ENCODE measurements around the gene PTPRN2.
"Not testable (repeated sequence)": the region's sequence is repeated elsewhere in the genome, so short reads cannot be mapped to it uniquely, and the experiment has no call there.

Gene PTPRN2

DNA sequence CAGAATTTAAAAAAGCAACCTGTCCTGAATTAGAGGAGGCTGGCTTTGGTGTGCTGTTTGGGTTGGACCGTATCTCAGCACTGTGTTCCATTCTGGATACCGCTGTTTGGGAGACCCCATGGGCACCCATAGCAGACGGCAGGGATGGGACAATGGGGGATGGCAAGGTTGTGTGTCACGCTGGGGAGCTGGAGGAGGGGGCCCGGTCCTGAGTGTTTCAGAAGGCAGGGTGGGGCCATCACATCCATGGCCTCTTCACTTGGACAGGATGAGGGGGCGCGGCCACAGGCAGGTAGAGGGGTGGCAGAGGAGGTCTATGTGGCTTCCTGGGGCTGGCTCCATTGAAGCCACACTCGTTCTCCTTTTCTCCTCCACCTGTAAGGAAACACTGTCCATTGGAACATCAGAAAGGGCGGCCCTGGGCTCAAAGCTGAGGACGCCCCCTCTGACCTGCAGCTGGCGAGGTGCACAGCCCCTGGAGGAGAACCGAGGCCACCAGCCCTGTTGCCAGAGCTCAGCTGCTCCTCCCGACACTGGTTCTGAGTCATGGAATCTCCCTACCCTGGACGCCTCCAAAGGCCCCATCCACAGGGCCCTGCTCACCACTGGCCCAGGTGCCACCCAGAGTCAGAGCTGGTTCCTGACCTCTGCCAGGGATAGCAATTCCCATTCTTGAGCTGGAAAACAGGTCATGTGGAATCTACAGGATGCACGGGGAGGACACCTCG lies 663.6 kb downstream of the PTPRN2 start:
- no peaks in the 10 kb centered on the region for H3K4me1 ChIP-seq (ENCODE audit: control insufficient read depth, insufficient read depth, low read length)
- no peaks in the 10 kb centered on the region for H3K27me3 ChIP-seq (ENCODE audit: control insufficient read depth, insufficient read depth, low read length)
- H3K9ac ChIP-seq (ENCODE audit: low read length) = no peak overlapping the region
- H3K4me3 ChIP-seq (ENCODE audit: low read length) = no peak overlapping the region
- no peaks in the 10 kb centered on the region for H3K9me3 ChIP-seq (ENCODE audit: control insufficient read depth, low read length)
- no peaks in the 10 kb centered on the region for H3K36me3 ChIP-seq (ENCODE audit: control insufficient read depth, insufficient read depth, low read length)

- Histone ChIP-seq H3K36me3 (ENCODE audit: control insufficient read depth, insufficient read depth, low read length) (no peaks in the 10 kb centered on the region), H3K9me3 (ENCODE audit: control insufficient read depth, low read length) (no peaks in the 10 kb centered on the region), H3K27me3 (ENCODE audit: control insufficient read depth, insufficient read depth, low read length) (no peaks in the 10 kb centered on the region), H3K9ac (ENCODE audit: low read length) (no peak overlapping the region), H3K4me3 (ENCODE audit: low read length) (no peak overlapping the region), H3K4me1 (ENCODE audit: control insufficient read depth, insufficient read depth, low read length) (no peaks in the 10 kb centered on the region)
These were observed 665.0 kb downstream of the PTPRN2 start for GRCh38 chr7:157922576-157922975.

- no peaks in the 10 kb centered on the region for H3K27me3 ChIP-seq (ENCODE audit: control insufficient read depth, insufficient read depth, low read length)
- no peaks in the 10 kb centered on the region for H3K4me1 ChIP-seq (ENCODE audit: control insufficient read depth, insufficient read depth, low read length)
- no peaks in the 10 kb centered on the region for H3K36me3 ChIP-seq (ENCODE audit: control insufficient read depth, insufficient read depth, low read length)
- H3K9me3 ChIP-seq (ENCODE audit: control insufficient read depth, low read length) = no peaks in the 10 kb centered on the region
- no peak overlapping the region for H3K4me3 ChIP-seq (ENCODE audit: low read length)
- H3K9ac ChIP-seq (ENCODE audit: low read length) = no peak overlapping the region
These were observed 669.1 kb downstream of the PTPRN2 start for GRCh38 chr7:157918326-157919080.

GRCh38 chr7:157916946-157917640 lies 670.5 kb downstream of the PTPRN2 start:
- Histone ChIP-seq H3K27me3 (ENCODE audit: control insufficient read depth, insufficient read depth, low read length) (no peaks in the 10 kb centered on the region), H3K9me3 (ENCODE audit: control insufficient read depth, low read length) (no peaks in the 10 kb centered on the region), H3K4me3 (ENCODE audit: low read length) (no peak overlapping the region), H3K4me1 (ENCODE audit: control insufficient read depth, insufficient read depth, low read length) (no peaks in the 10 kb centered on the region), H3K36me3 (ENCODE audit: control insufficient read depth, insufficient read depth, low read length) (no peaks in the 10 kb centered on the region), H3K9ac (ENCODE audit: low read length) (no peak overlapping the region)

- Histone ChIP-seq H3K9ac (ENCODE audit: low read length) (no peak overlapping the region), H3K4me1 (ENCODE audit: control insufficient read depth, insufficient read depth, low read length) (no peaks in the 10 kb centered on the region)
These were observed 677.2 kb downstream of the PTPRN2 start for GRCh38 chr7:157910446-157910845.

DNA sequence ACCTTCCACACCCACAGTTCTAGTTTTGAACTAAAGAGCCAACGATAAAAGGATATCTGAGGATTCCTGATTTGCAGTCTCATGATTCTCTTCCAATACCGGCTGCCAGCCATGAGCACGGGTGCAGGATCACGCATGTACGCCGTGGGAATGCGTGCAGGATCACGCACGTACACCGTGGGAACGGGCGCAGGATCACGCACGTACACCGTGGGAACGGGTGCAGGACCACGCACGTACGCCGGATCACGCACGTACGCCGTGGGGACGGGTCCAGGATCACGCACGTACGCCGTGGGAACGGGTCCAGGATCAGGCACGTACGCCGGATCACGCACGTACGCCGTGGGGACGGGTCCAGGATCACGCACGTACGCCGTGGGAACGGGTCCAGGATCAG lies 677.6 kb downstream of the PTPRN2 start:
- not testable (repeated sequence) for H3K4me1 ChIP-seq (ENCODE audit: control insufficient read depth, insufficient read depth, low read length); H3K9me3 ChIP-seq (ENCODE audit: control insufficient read depth, low read length); H3K4me3 ChIP-seq (ENCODE audit: low read length); H3K36me3 ChIP-seq (ENCODE audit: control insufficient read depth, insufficient read depth, low read length); H3K9ac ChIP-seq (ENCODE audit: low read length); H3K27me3 ChIP-seq (ENCODE audit: control insufficient read depth, insufficient read depth, low read length)

More at GRCh38 chr7:157910446-157910845, 677.2 kb downstream of the PTPRN2 start:
- Histone ChIP-seq H3K27me3 (ENCODE audit: control insufficient read depth, insufficient read depth, low read length) (no peaks in the 10 kb centered on the region), H3K9me3 (ENCODE audit: control insufficient read depth, low read length) (no peaks in the 10 kb centered on the region), H3K36me3 (ENCODE audit: control insufficient read depth, insufficient read depth, low read length) (no peaks in the 10 kb centered on the region), H3K4me3 (ENCODE audit: low read length) (no peak overlapping the region)

- H3K9me3 ChIP-seq (ENCODE audit: control insufficient read depth, low read length) = no peaks in the 10 kb centered on the region
- no peaks in the 10 kb centered on the region for H3K27me3 ChIP-seq (ENCODE audit: control insufficient read depth, insufficient read depth, low read length)
- H3K4me1 ChIP-seq (ENCODE audit: control insufficient read depth, insufficient read depth, low read length) = no peaks in the 10 kb centered on the region
- H3K9ac ChIP-seq (ENCODE audit: low read length) = no peak overlapping the region
- H3K36me3 ChIP-seq (ENCODE audit: control insufficient read depth, insufficient read depth, low read length) = no peaks in the 10 kb centered on the region
- no peak overlapping the region for H3K4me3 ChIP-seq (ENCODE audit: low read length)
These were observed 678.3 kb downstream of the PTPRN2 start for GRCh38 chr7:157909370-157909769.

DNA sequence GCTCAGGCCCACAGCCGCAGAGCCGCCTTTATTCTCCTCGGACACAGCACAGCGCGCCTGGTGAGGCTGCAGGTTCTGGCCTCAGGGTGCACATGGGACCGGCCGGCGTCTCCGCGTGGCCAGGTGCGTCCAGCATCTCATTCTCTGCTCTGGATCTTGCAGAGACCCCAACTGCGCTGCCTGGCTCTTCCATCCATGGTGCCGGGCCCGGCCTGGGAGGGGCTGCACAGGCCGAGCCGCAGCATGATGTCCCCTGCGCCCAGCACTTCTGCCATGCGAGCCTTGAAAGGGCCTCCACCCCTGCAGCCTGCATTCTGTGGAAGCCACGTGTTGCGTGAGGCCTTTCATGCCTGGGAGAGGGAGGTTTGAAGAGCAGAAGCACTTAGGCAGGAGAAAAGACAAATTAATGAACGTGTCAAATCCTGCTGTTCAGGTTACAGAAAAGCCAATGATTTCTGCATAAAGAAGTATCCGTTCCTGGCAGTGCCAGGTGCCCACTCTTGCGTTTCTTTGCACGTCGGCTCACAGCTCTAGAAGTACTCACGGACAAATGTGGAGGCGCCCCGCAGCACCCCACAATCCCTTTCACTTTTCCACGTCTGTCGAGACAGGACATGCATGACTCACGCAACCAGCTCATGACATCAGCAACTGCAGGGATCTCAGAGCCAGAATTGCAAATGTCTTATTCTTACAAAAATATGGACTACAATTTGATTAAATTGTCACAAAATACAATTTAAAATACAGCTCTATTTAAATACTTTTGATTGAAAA lies 679.4 kb downstream of the PTPRN2 start:
- Histone ChIP-seq H3K9me3 (ENCODE audit: control insufficient read depth, low read length) (no peaks in the 10 kb centered on the region), H3K36me3 (ENCODE audit: control insufficient read depth, insufficient read depth, low read length) (no peaks in the 10 kb centered on the region), H3K4me1 (ENCODE audit: control insufficient read depth, insufficient read depth, low read length) (no peaks in the 10 kb centered on the region), H3K4me3 (ENCODE audit: low read length) (no peak overlapping the region), H3K27me3 (ENCODE audit: control insufficient read depth, insufficient read depth, low read length) (no peaks in the 10 kb centered on the region), H3K9ac (ENCODE audit: low read length) (no peak overlapping the region)

DNA sequence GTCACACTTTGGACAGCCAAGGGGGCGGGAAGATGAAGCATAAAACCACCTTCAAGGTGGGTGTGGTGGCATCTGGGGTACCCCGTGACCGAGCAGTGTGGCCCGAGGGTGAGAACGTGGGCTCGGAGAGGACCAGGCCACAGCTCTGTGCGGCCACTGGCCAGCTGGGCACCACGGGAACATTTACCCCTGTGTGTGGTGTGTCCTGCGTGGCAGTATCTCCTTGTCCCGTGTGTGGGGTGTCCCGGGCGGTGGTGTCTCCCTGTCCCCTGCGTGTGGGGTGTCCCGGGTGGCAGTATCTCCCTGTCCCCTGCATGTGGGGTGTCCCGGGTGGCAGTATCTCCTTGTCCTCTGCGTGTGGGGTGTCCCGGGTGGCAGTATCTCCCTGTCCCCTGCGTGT lies 680.5 kb downstream of the PTPRN2 start:
- H3K9ac ChIP-seq (ENCODE audit: low read length) = no peak overlapping the region
- no peak overlapping the region for H3K4me3 ChIP-seq (ENCODE audit: low read length)
- no peaks in the 10 kb centered on the region for H3K9me3 ChIP-seq (ENCODE audit: control insufficient read depth, low read length)
- H3K27me3 ChIP-seq (ENCODE audit: control insufficient read depth, insufficient read depth, low read length) = no peaks in the 10 kb centered on the region
- H3K36me3 ChIP-seq (ENCODE audit: control insufficient read depth, insufficient read depth, low read length) = no peaks in the 10 kb centered on the region
- no peaks in the 10 kb centered on the region for H3K4me1 ChIP-seq (ENCODE audit: control insufficient read depth, insufficient read depth, low read length)

- H3K9ac ChIP-seq (ENCODE audit: low read length) = no peak overlapping the region
- no peak overlapping the region for H3K4me3 ChIP-seq (ENCODE audit: low read length)
- no peaks in the 10 kb centered on the region for H3K36me3 ChIP-seq (ENCODE audit: control insufficient read depth, insufficient read depth, low read length)
- H3K27me3 ChIP-seq (ENCODE audit: control insufficient read depth, insufficient read depth, low read length) = no peaks in the 10 kb centered on the region
- H3K4me1 ChIP-seq (ENCODE audit: control insufficient read depth, insufficient read depth, low read length) = no peaks in the 10 kb centered on the region
- H3K9me3 ChIP-seq (ENCODE audit: control insufficient read depth, low read length) = no peaks in the 10 kb centered on the region
These were observed 681.0 kb downstream of the PTPRN2 start for GRCh38 chr7:157906583-157906982.

GRCh38 chr7:157905651-157906461 lies 681.8 kb downstream of the PTPRN2 start:
- H3K9ac ChIP-seq (ENCODE audit: low read length) = no peak overlapping the region

More at GRCh38 chr7:157905651-157906461, 681.8 kb downstream of the PTPRN2 start:
- Histone ChIP-seq H3K36me3 (ENCODE audit: control insufficient read depth, insufficient read depth, low read length) (no peaks in the 10 kb centered on the region), H3K4me1 (ENCODE audit: control insufficient read depth, insufficient read depth, low read length) (no peaks in the 10 kb centered on the region), H3K27me3 (ENCODE audit: control insufficient read depth, insufficient read depth, low read length) (no peaks in the 10 kb centered on the region), H3K4me3 (ENCODE audit: low read length) (no peak overlapping the region), H3K9me3 (ENCODE audit: control insufficient read depth, low read length) (no peaks in the 10 kb centered on the region)

Data from mucosa of stomach (tissue), 1 donor.